SK-N-MC (cell line): ENCODE data around the gene GOSR2.

Experiments used
- EZH2 ChIP-seq: fragments of 200-600 bp; sonication (generic); IDR thresholded peaks from one replicate; pipeline ENCODE4 v1.6.1; 2017; ENCODE audit warnings: antibody characterized with exemption
- FOXP2 ChIP-seq: optimal IDR thresholded peaks from 2 replicates; pipeline ENCODE3; 2011; ENCODE audit warnings: mild to moderate bottlenecking, moderate library complexity; ENCODE audit not compliant: insufficient read depth; ENCODE audit errors: extremely low read length, control extremely low read depth
- POLR2AphosphoS5 ChIP-seq: IDR thresholded peaks from 2 replicates; pipeline ENCODE4 v1.6.1; 2012; ENCODE audit warnings: mild to moderate bottlenecking, low read depth, low read length, borderline replicate concordance

DNA sequence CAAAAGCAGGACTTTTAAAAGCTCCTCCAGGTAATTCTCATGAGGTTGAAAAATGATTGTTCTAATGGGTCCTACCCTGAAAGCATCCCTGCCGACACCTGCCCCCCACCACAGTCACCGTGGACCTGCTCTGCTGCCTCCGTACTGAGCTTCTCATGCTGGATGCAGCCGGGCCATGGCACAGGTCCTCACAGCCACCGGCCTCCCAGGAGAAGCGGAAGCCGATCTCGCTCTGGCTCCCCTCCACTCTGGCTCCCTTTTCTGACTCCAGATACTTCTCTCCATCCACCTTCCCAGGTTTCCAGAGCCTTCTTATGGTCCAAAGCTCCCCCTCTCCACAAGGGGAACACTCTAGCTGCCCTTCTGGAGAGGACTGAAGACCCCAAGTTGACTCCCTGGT lies 45.9 kb downstream of the GOSR2 start:
- TF ChIP-seq POLR2AphosphoS5 (no peak), EZH2 (no peak), FOXP2 (no peak)
